ENCODE data around the gene ILK.

The ILK gene

DNA sequence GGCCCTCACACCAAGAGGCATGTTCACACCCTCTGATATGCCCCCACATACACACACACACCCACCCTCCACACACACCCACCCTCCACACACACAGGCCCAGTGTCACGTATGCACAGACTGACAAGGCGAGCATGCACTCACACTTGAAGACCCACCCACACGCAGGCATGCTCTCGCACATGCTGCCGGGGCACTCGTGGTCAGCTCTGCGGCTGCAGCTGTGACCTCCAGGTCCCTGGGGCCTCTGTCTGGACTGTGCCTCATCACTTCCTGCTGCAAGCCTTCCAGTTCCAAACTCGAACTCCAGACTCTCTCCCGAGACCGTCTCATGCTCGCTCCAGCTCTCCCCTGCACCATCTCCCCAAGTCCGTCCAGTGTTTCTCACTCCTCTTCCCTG is 42.5 kb downstream of the ILK start:
- H3K27ac ChIP-seq (ENCODE audit: low read depth, low read length), result no peak overlapping the region
- H4K20me1 ChIP-seq (ENCODE audit: low read depth, low read length), result no peaks in the 10 kb centered on the region
- H3K79me2 ChIP-seq (ENCODE audit: insufficient read depth, low read length), result no peaks in the 10 kb centered on the region
- TF ChIP-seq EZH2phosphoT487 (conservative IDR thresholded peaks at IDR 0.05; ENCODE audit: low read length), result no peak
- TF ChIP-seq, protein P1, sequence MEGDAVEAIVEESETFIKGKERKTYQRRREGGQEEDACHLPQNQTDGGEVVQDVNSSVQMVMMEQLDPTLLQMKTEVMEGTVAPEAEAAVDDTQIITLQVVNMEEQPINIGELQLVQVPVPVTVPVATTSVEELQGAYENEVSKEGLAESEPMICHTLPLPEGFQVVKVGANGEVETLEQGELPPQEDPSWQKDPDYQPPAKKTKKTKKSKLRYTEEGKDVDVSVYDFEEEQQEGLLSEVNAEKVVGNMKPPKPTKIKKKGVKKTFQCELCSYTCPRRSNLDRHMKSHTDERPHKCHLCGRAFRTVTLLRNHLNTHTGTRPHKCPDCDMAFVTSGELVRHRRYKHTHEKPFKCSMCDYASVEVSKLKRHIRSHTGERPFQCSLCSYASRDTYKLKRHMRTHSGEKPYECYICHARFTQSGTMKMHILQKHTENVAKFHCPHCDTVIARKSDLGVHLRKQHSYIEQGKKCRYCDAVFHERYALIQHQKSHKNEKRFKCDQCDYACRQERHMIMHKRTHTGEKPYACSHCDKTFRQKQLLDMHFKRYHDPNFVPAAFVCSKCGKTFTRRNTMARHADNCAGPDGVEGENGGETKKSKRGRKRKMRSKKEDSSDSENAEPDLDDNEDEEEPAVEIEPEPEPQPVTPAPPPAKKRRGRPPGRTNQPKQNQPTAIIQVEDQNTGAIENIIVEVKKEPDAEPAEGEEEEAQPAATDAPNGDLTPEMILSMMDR (IDR thresholded peaks at IDR 0.05; ENCODE audit: insufficient read depth, low read length, poor library complexity, severe bottlenecking), result no peak
- H3K4me3 ChIP-seq (ENCODE audit: insufficient read depth, low read length, poor library complexity, severe bottlenecking), result no peak overlapping the region
- H3K9me2 ChIP-seq (replicated peaks; ENCODE audit: insufficient read depth, low read length), result no peaks in the 10 kb centered on the region
- H3K4me2 ChIP-seq (ENCODE audit: low read depth, low read length, poor library complexity, severe bottlenecking), result no peak overlapping the region
- H3K9ac ChIP-seq (ENCODE audit: low read length), result no peak overlapping the region
- H3K9me3 ChIP-seq (ENCODE audit: insufficient read depth, low read length), result no peaks in the 10 kb centered on the region
- no peak overlapping the region for H2AFZ ChIP-seq (ENCODE audit: low read depth, low read length, severe bottlenecking)
- no peaks in the 10 kb centered on the region for H3F3A ChIP-seq (ENCODE audit: insufficient read depth)
- H3K27me3 ChIP-seq (ENCODE audit: low read length), result no peaks in the 10 kb centered on the region
- H3K36me3 ChIP-seq (ENCODE audit: low read length), result no peaks in the 10 kb centered on the region

DNA sequence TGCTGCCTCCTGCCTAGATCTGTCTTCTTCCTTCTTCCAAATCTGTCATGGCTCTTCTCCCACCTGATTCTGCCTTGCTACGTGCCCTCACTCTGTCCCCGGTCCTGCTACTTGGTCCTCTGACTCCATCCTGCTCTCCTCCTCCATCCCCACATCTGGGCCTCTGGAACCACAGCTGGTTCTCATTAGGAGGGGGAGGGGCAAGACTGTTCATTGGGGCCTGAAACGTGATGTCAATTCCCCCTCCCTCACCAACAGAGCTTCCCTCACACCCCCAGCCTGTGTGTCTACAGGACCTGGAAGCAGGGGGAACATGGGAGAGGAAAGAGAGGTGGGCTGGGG is 43.0 kb downstream of the ILK start:
- Histone ChIP-seq H3K4me3 (ENCODE audit: insufficient read depth, low read length, poor library complexity, severe bottlenecking) (no peak overlapping the region), H3K4me2 (ENCODE audit: low read depth, low read length, poor library complexity, severe bottlenecking) (no peak overlapping the region), H3F3A (ENCODE audit: insufficient read depth) (no peaks in the 10 kb centered on the region), H3K9ac (ENCODE audit: low read length) (no peak overlapping the region), H3K9me3 (ENCODE audit: insufficient read depth, low read length) (no peaks in the 10 kb centered on the region), H3K9me2 (replicated peaks; ENCODE audit: insufficient read depth, low read length) (no peaks in the 10 kb centered on the region), H3K79me2 (ENCODE audit: insufficient read depth, low read length) (no peaks in the 10 kb centered on the region), H3K36me3 (ENCODE audit: low read length) (no peaks in the 10 kb centered on the region), H2AFZ (ENCODE audit: low read depth, low read length, severe bottlenecking) (no peak overlapping the region), H3K27me3 (ENCODE audit: low read length) (no peaks in the 10 kb centered on the region), H3K27ac (ENCODE audit: low read depth, low read length) (no peak overlapping the region), H4K20me1 (ENCODE audit: low read depth, low read length) (no peaks in the 10 kb centered on the region)
- no peak for TF ChIP-seq EZH2phosphoT487 (conservative IDR thresholded peaks at IDR 0.05; ENCODE audit: low read length)
- TF ChIP-seq, protein P1 (IDR thresholded peaks at IDR 0.05; ENCODE audit: insufficient read depth, low read length, poor library complexity, severe bottlenecking), result no peak

DNA sequence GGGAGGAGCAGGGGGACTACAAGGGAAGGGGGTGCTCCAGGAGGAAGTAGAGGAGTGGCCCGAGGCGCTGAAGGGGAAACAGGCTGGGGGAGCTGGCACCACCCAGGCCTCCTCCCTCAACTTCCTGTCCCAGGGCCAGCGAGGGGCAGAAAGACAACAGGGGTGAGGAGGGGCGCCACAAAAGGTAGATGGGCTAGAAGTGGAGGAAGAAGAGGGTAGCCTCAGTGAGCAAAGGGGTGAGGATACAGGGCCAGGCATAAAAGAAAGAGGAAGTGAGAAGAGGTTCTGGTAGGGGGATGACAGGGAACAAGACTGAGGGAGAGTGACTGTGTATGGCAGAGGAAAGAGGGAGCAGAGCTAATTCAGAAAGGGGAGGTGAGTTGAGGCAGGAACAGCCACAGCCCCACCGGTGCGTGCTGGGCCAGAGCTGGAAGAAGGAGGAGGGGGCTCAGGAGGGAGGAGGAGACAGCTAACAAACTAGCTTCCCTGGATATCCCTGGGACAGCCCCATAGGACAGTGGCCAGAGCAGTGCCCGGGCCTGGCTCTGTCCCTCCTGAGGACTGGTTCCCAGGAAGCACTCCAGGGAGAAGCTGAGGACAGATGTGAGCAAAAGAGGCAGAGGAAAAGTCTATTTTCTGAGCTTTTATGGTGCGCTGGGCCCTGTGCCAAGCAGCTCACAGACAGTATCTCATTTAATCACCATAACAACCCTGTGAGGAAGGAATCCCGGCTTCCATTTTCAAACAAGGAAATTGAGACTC is 43.5 kb downstream of the ILK start:
- Histone ChIP-seq H3K9me2 (replicated peaks; ENCODE audit: insufficient read depth, low read length) (no peaks in the 10 kb centered on the region), H3F3A (ENCODE audit: insufficient read depth) (no peaks in the 10 kb centered on the region), H3K79me2 (ENCODE audit: insufficient read depth, low read length) (no peaks in the 10 kb centered on the region), H3K27me3 (ENCODE audit: low read length) (no peaks in the 10 kb centered on the region), H4K20me1 (ENCODE audit: low read depth, low read length) (no peaks in the 10 kb centered on the region), H3K9me3 (ENCODE audit: insufficient read depth, low read length) (no peaks in the 10 kb centered on the region), H3K27ac (ENCODE audit: low read depth, low read length) (no peak overlapping the region), H3K4me2 (ENCODE audit: low read depth, low read length, poor library complexity, severe bottlenecking) (no peak overlapping the region), H3K9ac (ENCODE audit: low read length) (no peak overlapping the region), H3K4me3 (ENCODE audit: insufficient read depth, low read length, poor library complexity, severe bottlenecking) (no peak overlapping the region), H2AFZ (ENCODE audit: low read depth, low read length, severe bottlenecking) (no peak overlapping the region), H3K36me3 (ENCODE audit: low read length) (no peaks in the 10 kb centered on the region)
- TF ChIP-seq EZH2phosphoT487 (conservative IDR thresholded peaks at IDR 0.05; ENCODE audit: low read length), result no peak
- TF ChIP-seq, protein P1 (IDR thresholded peaks at IDR 0.05; ENCODE audit: insufficient read depth, low read length, poor library complexity, severe bottlenecking), result no peak
